ENCODE data around the gene USP10. TPM values are rescaled to one million over a fixed set of nuclear protein-coding genes. Genes with fewer than 3 reads are reported as not detected.
"Not testable (repeated sequence)": the region's sequence is repeated elsewhere in the genome, so short reads cannot be mapped to it uniquely, and the experiment has no call there.

Gene USP10
- total RNA-seq, 2 donors from 2014 or later = 103 to 117 TPM

- Mint-ChIP-seq H3K9me3 (no peaks in the 10 kb centered on the region), H3K4me1 (ENCODE audit: low read depth) (peaks cover under 1% of the 10 kb centered on the region), H3K27me3 (ENCODE audit: low read depth) (peaks cover 8% of the 10 kb centered on the region)
These were observed 22.0 kb upstream of the USP10 start for GRCh38 chr16:84677849-84678248.

GRCh38 chr16:84678541-84678940 lies 21.3 kb upstream of the USP10 start:
- no peaks in the 10 kb centered on the region for H3K4me1 Mint-ChIP-seq (ENCODE audit: low read depth)
- no peaks in the 10 kb centered on the region for H3K9me3 Mint-ChIP-seq
- no peak overlapping the region for H3K27ac Mint-ChIP-seq
- DNase-seq (no peak), ATAC-seq (replicated peaks in 1 of 2) (no peak)
- H3K36me3 Mint-ChIP-seq (ENCODE audit: insufficient read depth in 2 of 2) = no peaks in the 10 kb centered on the region
- H3K27me3 Mint-ChIP-seq (ENCODE audit: low read depth) = peaks cover 8% of the 10 kb centered on the region
- H3K4me3 Mint-ChIP-seq = no peak overlapping the region

More at GRCh38 chr16:84677849-84678248, 22.0 kb upstream of the USP10 start:
- no peaks in the 10 kb centered on the region for H3K36me3 Mint-ChIP-seq (ENCODE audit: insufficient read depth in 2 of 2)
- H3K27ac Mint-ChIP-seq = no peak overlapping the region
- no peak for DNase-seq
- H3K4me3 Mint-ChIP-seq = no peak overlapping the region
- no peak for ATAC-seq (replicated peaks in 1 of 2)

GRCh38 chr16:84680165-84680842 lies 19.5 kb upstream of the USP10 start:
- Mint-ChIP-seq H3K36me3 (ENCODE audit: insufficient read depth in 2 of 2) (no peaks in the 10 kb centered on the region), H3K9me3 (no peaks in the 10 kb centered on the region), H3K4me3 (no peak overlapping the region), H3K4me1 (ENCODE audit: low read depth) (no peaks in the 10 kb centered on the region), H3K27me3 (ENCODE audit: low read depth) (peaks cover 19% of the 10 kb centered on the region), H3K27ac (no peak overlapping the region)
- ATAC-seq (replicated peaks in 1 of 2) (no peak), DNase-seq (no peak)

- no peak overlapping the region for H3K4me3 Mint-ChIP-seq
- no peak for ATAC-seq (replicated peaks in 1 of 2)
These were observed 18.8 kb upstream of the USP10 start for GRCh38 chr16:84680843-84681629.

GRCh38 chr16:84683691-84684591 lies 15.9 kb upstream of the USP10 start:
- Mint-ChIP-seq H3K27ac (no peak overlapping the region), H3K4me3 (no peak overlapping the region), H3K36me3 (ENCODE audit: insufficient read depth in 2 of 2) (peaks cover 5 to 7% of the 10 kb centered on the region in 2 donors), H3K9me3 (peaks cover 0 to 4% of the 10 kb centered on the region in 2 donors), H3K4me1 (ENCODE audit: low read depth) (peaks cover 6% of the 10 kb centered on the region), H3K27me3 (ENCODE audit: low read depth) (peaks cover 19% of the 10 kb centered on the region)
- ATAC-seq (replicated peaks in 1 of 2) (no peak), DNase-seq (no peak)

More at GRCh38 chr16:84680843-84681629, 18.8 kb upstream of the USP10 start:
- Mint-ChIP-seq H3K9me3 (no peaks in the 10 kb centered on the region), H3K36me3 (ENCODE audit: insufficient read depth in 2 of 2) (no peaks in the 10 kb centered on the region), H3K27me3 (ENCODE audit: low read depth) (peaks cover 19% of the 10 kb centered on the region), H3K27ac (no peak overlapping the region), H3K4me1 (ENCODE audit: low read depth) (no peaks in the 10 kb centered on the region)
- no peak for DNase-seq

- H3K27ac Mint-ChIP-seq = no peak overlapping the region
- H3K4me3 Mint-ChIP-seq = no peak overlapping the region
These were observed 15.2 kb upstream of the USP10 start for GRCh38 chr16:84684592-84684965.

GRCh38 chr16:84685210-84685609 lies 14.6 kb upstream of the USP10 start:
- Mint-ChIP-seq H3K27me3 (ENCODE audit: low read depth) (peaks cover 23% of the 10 kb centered on the region), H3K4me3 (no peak overlapping the region), H3K4me1 (ENCODE audit: low read depth) (peaks cover 6% of the 10 kb centered on the region), H3K9me3 (peaks cover 0 to 4% of the 10 kb centered on the region in 2 donors), H3K27ac (no peak overlapping the region), H3K36me3 (ENCODE audit: insufficient read depth in 2 of 2) (peaks cover 5 to 7% of the 10 kb centered on the region in 2 donors)
- ATAC-seq (replicated peaks in 1 of 2) (no peak), DNase-seq (no peak)

More at GRCh38 chr16:84684592-84684965, 15.2 kb upstream of the USP10 start:
- Mint-ChIP-seq H3K9me3 (peaks cover 0 to 4% of the 10 kb centered on the region in 2 donors), H3K27me3 (ENCODE audit: low read depth) (peaks cover 19% of the 10 kb centered on the region), H3K36me3 (ENCODE audit: insufficient read depth in 2 of 2) (peaks cover 5 to 7% of the 10 kb centered on the region in 2 donors), H3K4me1 (ENCODE audit: low read depth) (peaks cover 6% of the 10 kb centered on the region)
- ATAC-seq (replicated peaks in 1 of 2) (no peak), DNase-seq (no peak)

GRCh38 chr16:84686707-84687298 lies 13.0 kb upstream of the USP10 start:
- Mint-ChIP-seq H3K36me3 (ENCODE audit: insufficient read depth in 2 of 2) (peaks cover 5 to 7% of the 10 kb centered on the region in 2 donors), H3K4me1 (ENCODE audit: low read depth) (peaks cover 6% of the 10 kb centered on the region), H3K9me3 (peaks cover 0 to 4% of the 10 kb centered on the region in 2 donors), H3K4me3 (no peak overlapping the region), H3K27me3 (ENCODE audit: low read depth) (peaks cover 17% of the 10 kb centered on the region), H3K27ac (no peak overlapping the region)
- no peak for ATAC-seq (replicated peaks in 1 of 2)
- DNase-seq = no peak

GRCh38 chr16:84687715-84688114 lies 12.1 kb upstream of the USP10 start:
- peaks cover 0 to 4% of the 10 kb centered on the region in 2 donors for H3K9me3 Mint-ChIP-seq
- peaks cover 17% of the 10 kb centered on the region for H3K27me3 Mint-ChIP-seq (ENCODE audit: low read depth)
- peak overlapping the region; percentile 68 for H3K27ac Mint-ChIP-seq
- ATAC-seq (replicated peaks in 1 of 2) (peak; percentile 70 to 81), DNase-seq (peak; percentile 7 to 9)
- H3K36me3 Mint-ChIP-seq (ENCODE audit: insufficient read depth in 2 of 2) = peaks cover 5 to 7% of the 10 kb centered on the region in 2 donors
- no peak overlapping the region for H3K4me3 Mint-ChIP-seq
- H3K4me1 Mint-ChIP-seq (ENCODE audit: low read depth) = peaks cover 6% of the 10 kb centered on the region

GRCh38 chr16:84688163-84688562 lies 11.6 kb upstream of the USP10 start:
- H3K4me3 Mint-ChIP-seq; ATAC-seq (replicated peaks in 1 of 2); H3K9me3 Mint-ChIP-seq; H3K36me3 Mint-ChIP-seq (ENCODE audit: insufficient read depth in 2 of 2); H3K27ac Mint-ChIP-seq; DNase-seq; H3K4me1 Mint-ChIP-seq (ENCODE audit: low read depth): not testable (repeated sequence)
- H3K27me3 Mint-ChIP-seq (ENCODE audit: low read depth) = peaks cover 17% of the 10 kb centered on the region

- H3K27me3 Mint-ChIP-seq (ENCODE audit: low read depth) = peaks cover 17% of the 10 kb centered on the region
These were observed 10.7 kb upstream of the USP10 start for GRCh38 chr16:84689111-84689510.

GRCh38 chr16:84690088-84690819 lies 9.5 kb upstream of the USP10 start:
- no peak for ATAC-seq (replicated peaks in 1 of 2)
- Mint-ChIP-seq H3K36me3 (ENCODE audit: insufficient read depth in 2 of 2) (peaks cover 5 to 7% of the 10 kb centered on the region in 2 donors), H3K9me3 (peaks cover 0 to 4% of the 10 kb centered on the region in 2 donors)

More at GRCh38 chr16:84689111-84689510, 10.7 kb upstream of the USP10 start:
- no peak for ATAC-seq (replicated peaks in 1 of 2)
- no peak for DNase-seq
- peaks cover 6% of the 10 kb centered on the region for H3K4me1 Mint-ChIP-seq (ENCODE audit: low read depth)
- H3K4me3 Mint-ChIP-seq = no peak overlapping the region
- H3K9me3 Mint-ChIP-seq = peaks cover 0 to 4% of the 10 kb centered on the region in 2 donors
- no peak overlapping the region for H3K27ac Mint-ChIP-seq
- H3K36me3 Mint-ChIP-seq (ENCODE audit: insufficient read depth in 2 of 2) = peaks cover 5 to 7% of the 10 kb centered on the region in 2 donors

More at GRCh38 chr16:84690088-84690819, 9.5 kb upstream of the USP10 start:
- no peak for DNase-seq
- peaks cover 6% of the 10 kb centered on the region for H3K27me3 Mint-ChIP-seq (ENCODE audit: low read depth)
- no peak overlapping the region for H3K27ac Mint-ChIP-seq
- no peak overlapping the region for H3K4me3 Mint-ChIP-seq
- H3K4me1 Mint-ChIP-seq (ENCODE audit: low read depth) = peaks cover 6% of the 10 kb centered on the region

Measured in activated T-cell treated with anti-CD3 and anti-CD28 coated beads, Interleukin-2, amount 50 U/mL, for 72 hours (primary cell).